Effector memory CD4-positive, alpha-beta T cell (primary cell): ENCODE measurements around the gene SLC19A3.

ENCODE experiments used
- DNase-seq, 3 donors: peaks; one replicate each; pipeline ENCODE4 v3.0.0-alpha.2; 2020
- H3K27ac ChIP-seq: 2 replicates; pipeline ENCODE4 v1.7.0; 2013; ENCODE audit warnings: mild to moderate bottlenecking, low read length, moderate library complexity; ENCODE audit not compliant: insufficient read depth, poor library complexity, severe bottlenecking
- H3K27me3 ChIP-seq: replicated peaks from 2 replicates; pipeline ENCODE4 v1.7.0; 2013; ENCODE audit warnings: mild to moderate bottlenecking, low read length; ENCODE audit not compliant: insufficient read depth, control insufficient read depth, poor library complexity, severe bottlenecking
- H3K36me3 ChIP-seq: 2 replicates; pipeline ENCODE4 v1.7.0; 2013; ENCODE audit warnings: mild to moderate bottlenecking, low read length, moderate library complexity; ENCODE audit not compliant: control insufficient read depth, insufficient read depth
- H3K4me1 ChIP-seq: 2 replicates; pipeline ENCODE4 v1.7.0; 2013; ENCODE audit warnings: low read length, mild to moderate bottlenecking; ENCODE audit not compliant: control insufficient read depth, insufficient read depth, poor library complexity, severe bottlenecking
- H3K4me3 ChIP-seq: 2 replicates; pipeline ENCODE4 v1.7.0; 2013; ENCODE audit warnings: low read length, low read depth, mild to moderate bottlenecking; ENCODE audit not compliant: insufficient read depth, poor library complexity, severe bottlenecking
- H3K9me3 ChIP-seq: 2 replicates; pipeline ENCODE4 v1.7.0; 2013; ENCODE audit warnings: mild to moderate bottlenecking, low read length, moderate library complexity; ENCODE audit not compliant: control insufficient read depth

The SLC19A3 gene

DNA sequence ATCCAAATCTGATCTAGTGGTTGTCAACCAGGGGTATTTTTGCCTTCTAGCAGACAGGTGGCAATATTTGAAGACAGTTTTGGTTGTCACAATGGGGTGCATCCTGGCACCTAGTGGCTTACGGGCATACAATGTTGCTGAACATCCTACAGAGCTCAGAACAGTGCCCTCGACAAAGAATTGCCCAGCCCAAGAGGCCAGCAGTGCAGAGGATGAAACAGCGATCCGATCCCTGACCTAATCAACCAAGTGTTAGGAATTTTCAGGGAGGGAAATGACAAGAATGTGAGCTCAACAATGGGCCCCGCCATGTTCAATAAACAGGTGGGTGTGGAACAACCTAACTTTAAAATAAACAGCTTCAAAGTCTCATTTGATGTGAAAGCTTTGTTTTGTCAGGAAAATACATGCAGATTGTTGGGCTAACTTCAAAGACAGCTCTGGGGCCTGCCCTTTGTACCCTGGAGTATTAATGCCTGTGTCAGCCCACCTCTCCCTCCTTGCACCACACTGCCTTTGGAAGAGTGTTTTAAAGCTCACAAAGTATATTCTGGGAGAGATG lies 73.8 kb downstream of the SLC19A3 start:
- H3K4me1 ChIP-seq = no peaks in the 10 kb centered on the region
- H3K27me3 ChIP-seq = no peaks in the 10 kb centered on the region
- no peak overlapping the region for H3K27ac ChIP-seq
- DNase-seq = no peak
- no peaks in the 10 kb centered on the region for H3K9me3 ChIP-seq
- no peaks in the 10 kb centered on the region for H3K36me3 ChIP-seq
- no peak overlapping the region for H3K4me3 ChIP-seq

DNA sequence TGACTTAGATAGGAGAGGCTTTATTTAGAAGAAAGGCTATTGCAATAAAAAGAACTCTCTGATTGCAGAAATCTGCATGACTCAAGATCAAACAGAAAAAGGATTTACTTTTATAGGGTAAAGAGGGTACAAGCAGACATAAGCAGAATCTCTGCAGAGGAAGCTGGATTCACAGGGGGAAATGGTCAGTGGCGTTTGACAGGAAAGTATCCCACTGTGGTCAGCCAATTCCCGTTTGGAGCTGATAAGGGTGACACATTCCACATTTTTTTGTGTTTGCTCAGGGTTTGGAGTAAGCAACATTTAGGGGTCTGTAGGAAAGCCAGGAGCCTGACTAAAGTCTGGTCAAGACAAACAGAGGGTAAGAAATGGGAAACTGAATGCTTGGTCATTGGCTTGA lies 75.2 kb downstream of the SLC19A3 start:
- no peaks in the 10 kb centered on the region for H3K27me3 ChIP-seq
- no peak for DNase-seq
- H3K4me3 ChIP-seq = no peak overlapping the region
- H3K36me3 ChIP-seq = no peaks in the 10 kb centered on the region
- no peaks in the 10 kb centered on the region for H3K4me1 ChIP-seq
- H3K27ac ChIP-seq = no peak overlapping the region
- no peaks in the 10 kb centered on the region for H3K9me3 ChIP-seq

DNA sequence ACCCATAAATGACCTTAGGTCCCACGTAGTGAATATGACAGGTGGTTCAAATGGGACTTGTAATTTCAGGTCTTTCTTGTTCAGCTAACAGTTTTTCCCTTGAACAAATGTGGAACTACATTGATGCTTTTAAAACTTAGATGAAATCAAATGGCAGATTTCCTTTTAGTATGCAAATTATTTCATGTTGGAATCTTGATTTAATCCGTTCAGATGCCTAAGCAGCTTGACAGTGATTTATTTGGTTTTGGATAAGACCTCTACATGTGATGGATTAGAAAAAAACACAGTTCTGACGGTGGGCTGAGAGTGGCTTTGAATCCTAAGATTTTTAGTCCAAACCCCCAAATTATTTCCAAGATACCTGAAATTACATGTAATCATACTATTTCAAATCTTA lies 83.6 kb downstream of the SLC19A3 start:
- Histone ChIP-seq H3K36me3 (no peaks in the 10 kb centered on the region), H3K4me1 (no peaks in the 10 kb centered on the region), H3K27me3 (no peaks in the 10 kb centered on the region), H3K27ac (no peak overlapping the region), H3K9me3 (no peaks in the 10 kb centered on the region), H3K4me3 (no peak overlapping the region)
- DNase-seq = no peak
